GM19193 (cell line): Measurements from ENCODE around the gene BBS9.
A peak's percentile ranks its signal among the peaks of the same experiment; 100 is the strongest.

Experiments used
- POLR2A ChIP-seq: IDR thresholded peaks from 4 replicates; pipeline ENCODE4 v1.6.1; 2011; ENCODE audit not compliant: insufficient read depth, insufficient read length; ENCODE audit errors: extremely low read depth

The BBS9 gene

DNA sequence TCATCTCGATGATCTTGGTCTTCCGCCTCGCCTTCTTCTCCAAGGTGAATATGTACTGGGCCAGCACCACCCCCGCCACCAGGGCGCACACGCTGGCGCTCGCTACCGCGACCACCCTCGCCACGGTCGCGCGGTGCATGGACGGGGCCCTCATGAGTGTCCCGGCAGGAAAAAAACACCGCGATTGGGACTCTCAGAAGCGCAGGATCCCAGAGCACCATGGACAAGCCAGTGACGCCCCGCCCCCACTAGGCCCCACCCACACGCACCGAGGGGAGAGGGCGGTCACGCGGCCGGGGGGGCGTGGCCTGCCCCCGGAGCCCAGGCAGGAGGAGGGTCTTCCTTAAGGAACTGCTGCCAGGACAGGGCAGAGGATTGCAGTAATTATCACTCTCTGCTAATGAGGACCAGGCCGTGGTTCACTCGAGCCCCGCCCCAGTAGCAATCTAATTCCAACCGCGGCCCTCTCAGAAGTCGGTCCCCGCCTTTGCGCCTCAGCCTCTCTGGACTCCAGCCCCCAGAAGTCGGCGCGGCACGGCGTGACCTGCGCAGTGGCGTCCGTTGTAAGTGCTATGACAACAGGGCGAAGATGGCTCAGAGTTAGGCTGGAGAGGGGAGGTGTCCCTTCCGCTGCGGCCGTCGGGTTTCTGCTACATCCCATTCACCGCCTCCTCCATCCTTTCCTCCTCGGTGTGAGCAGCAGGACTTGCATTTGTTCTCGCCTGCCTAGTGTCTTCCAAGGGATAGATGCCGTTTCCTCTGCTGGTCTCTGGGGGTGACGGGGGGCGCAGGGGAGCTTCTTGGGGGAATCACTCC is at the start of gene BBS9:
TSS of gene BBS9 (plus strand) at position 575 of the 816 bp plus-strand sequence. CDS start 16,689 bp downstream, outside the sequence.
- peak; percentile 56 for TF ChIP-seq POLR2A

DNA sequence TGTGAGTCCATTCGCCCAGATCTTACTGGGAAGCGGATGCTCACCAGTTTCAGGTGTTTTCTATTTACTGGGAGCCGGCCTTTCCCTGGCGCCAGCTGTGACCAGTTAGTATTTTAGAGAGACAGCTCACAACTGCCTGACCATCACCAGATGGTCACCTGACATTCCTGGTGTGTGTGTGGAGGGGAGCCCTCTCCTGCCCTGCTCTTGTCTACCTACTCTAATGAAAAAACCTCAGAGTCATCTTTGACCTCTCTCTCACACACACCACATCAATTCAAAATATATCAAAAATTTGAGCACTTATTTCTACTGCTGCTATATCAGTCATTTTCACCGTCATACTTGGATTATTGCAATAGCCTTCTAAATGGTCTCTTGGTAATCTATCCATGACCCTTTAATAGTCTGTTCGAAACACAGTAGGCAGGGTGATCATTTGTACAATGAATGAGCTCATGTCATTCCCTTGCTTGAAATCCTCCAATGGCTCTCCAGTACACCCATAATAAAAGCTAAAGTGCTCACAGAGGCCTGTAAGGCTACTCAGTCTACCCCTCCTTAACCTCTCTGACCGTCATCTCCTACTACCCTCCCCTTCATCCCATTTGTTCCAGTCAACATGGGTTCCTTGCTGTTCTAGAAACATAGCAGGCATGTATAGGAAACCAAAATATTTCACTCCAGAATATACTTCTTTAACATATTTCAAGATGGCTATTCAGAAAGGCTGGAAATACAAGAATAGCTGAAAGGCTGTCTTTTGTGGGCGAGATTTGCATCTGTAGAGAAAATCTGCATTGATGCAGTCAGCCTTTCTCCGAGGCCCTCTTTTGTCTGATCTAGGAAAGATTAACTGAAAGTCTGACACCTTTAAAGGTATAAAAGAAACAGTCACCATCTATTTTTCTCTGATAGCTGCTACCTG is 49.3 kb upstream of the BBS9 start:
- TF ChIP-seq POLR2A: no peak

DNA sequence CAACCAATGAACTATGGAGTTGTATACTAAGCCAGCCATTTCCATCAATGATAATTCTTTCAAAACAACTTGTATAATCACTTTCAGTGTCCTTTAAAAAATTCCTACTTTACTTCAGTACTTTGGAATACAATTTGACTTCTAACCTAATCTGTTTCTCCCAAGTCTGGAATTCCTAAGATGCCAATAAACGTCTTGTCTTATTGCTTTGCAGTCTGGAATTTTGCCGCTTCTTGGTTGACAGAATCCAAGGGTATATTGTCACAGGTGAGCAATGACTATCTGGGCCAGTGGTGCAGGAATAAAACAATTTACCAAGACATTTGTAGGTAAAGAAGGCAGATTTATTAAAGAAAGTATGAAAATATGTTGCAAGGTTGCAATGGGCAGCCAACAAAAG is 42.0 kb upstream of the BBS9 start:
- no peak for TF ChIP-seq POLR2A

DNA sequence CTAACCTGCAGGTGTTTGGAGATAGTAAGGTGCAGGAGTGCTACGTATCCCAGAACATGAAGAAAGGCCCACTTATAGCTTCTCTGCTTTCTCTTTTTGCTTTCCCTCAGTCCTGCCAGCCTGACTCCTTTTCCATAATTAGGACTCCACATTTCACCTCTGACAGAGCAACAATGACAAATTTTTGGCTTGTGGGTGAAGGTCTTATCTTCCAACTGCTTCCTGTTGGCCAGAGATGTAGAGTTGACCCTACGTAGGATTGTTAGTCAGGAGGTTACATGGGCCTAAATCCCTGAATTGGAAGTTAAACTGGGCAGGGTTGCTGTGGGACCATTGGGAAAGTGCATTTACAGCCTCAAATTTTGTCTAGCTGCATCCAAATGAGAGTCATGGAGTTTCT is 41.5 kb upstream of the BBS9 start:
- no peak for TF ChIP-seq POLR2A

DNA sequence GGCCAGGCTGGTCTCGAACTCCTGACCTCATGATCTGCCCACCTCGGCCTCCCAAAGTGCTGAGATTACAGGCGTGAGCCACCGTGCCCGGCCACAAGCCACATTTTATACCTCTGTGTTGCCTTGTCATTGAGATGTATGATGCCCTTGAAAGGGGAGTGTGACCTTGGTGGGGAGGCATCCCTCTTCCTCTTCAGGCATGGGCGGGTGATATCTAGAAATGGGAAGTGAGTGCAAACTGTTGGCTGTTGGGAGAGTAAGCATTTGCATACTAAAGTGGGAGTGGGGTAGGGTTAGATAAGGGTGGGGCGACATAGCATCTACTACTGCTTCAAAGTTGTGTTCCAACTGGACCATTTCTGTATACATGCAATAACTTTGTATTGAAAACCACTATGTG is 40.2 kb upstream of the BBS9 start:
- no peak for TF ChIP-seq POLR2A

DNA sequence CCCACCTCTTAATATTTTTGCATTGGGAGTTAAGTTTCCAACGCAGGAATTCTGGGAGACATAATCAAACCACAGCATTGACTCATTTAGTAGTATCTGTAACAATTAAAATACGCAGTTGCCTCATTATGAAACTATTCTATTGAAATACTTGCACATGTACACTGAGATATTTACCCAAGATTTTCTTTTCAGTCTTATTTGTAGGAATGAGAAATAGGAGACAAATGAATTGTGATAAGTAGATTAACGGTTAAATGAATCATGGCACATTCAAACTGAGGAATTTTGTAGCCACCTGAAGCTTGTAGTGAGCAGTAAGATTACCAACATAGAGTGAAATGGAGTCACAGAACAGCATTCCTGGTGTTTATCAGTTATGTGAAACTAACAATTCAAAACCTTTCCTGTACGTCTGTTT is 38.2 kb upstream of the BBS9 start:
- TF ChIP-seq POLR2A: no peak

DNA sequence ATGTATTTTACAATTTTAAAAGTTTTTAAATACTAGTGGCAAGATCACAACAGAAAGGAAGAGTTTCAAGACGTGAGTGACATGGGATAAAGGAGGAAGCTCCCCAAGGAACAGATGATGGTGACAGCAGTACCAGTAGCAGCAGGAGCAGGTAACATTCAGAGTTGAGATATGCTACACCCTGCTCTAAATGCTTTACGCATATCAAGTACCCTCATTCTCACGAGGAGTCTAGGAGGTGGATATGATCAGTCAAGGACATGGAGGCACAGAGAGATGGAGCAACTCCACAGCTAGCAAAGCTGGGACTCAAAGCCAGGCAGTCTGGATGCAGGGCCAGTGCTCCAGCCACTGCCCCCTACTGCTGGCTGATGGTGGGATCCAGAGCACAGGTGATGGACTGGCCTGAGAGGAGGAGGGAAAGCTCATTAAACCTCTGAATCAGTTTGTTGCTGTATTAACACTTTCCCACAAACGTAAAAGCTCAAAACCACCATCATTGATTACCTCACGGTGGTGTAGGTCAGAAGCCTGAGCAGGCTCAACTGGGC is 37.6 kb upstream of the BBS9 start:
- no peak for TF ChIP-seq POLR2A

DNA sequence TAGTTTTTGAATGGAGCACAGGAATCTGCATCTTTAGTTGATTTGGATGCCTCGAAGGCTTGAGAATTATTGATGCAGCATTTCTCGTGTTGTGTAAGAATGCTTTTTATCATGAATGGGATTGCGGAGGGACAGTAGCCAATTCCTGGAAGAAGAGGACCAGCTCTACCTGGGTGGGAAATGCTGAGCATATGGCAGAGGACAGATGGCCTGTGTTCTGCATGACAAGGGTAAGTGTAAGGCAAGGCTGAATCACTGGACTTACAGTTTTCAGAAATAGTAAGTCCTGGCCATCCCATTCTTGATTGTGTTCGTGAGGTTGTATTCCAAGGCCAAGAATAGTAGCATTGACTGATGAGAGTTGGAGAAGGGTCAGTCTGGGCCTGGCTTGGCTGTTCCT is 36.1 kb upstream of the BBS9 start:
- no peak for TF ChIP-seq POLR2A

DNA sequence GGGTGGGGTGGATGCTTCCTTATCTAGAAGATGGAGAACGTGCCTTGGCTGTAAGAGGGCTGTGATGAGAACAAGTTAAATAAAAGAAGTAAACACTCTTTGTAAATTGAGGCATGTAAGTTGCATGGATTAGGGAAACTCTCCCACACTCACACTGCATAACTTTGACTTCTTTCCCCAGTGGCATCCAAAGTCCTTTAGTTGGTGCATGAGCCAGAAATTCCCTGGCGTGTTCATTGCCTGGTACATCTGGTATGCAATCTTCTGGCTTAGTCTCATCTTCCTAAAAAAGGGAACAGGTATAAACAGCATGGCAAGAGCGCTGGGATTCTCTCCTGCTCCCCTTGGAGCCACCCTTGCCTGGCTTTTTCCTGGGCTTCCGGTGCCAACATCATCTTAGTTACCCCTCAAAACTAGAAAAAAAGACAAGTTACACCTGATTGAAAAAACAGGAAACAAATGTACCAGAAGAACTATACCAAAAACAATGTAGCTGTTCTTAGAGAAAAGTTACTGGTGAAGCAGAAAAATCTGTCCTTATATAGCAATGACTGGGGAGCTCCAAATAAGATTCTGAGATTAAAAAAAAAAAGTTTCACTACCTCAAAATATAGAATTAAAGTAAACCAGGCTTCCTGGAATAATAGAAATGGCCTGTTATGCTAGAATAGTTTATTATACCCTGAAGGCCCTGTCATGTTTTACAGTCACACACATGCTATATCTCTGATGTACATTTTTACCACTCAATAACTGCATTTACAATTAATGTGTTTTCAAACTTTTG is 30.0 kb upstream of the BBS9 start:
- TF ChIP-seq POLR2A: no peak

DNA sequence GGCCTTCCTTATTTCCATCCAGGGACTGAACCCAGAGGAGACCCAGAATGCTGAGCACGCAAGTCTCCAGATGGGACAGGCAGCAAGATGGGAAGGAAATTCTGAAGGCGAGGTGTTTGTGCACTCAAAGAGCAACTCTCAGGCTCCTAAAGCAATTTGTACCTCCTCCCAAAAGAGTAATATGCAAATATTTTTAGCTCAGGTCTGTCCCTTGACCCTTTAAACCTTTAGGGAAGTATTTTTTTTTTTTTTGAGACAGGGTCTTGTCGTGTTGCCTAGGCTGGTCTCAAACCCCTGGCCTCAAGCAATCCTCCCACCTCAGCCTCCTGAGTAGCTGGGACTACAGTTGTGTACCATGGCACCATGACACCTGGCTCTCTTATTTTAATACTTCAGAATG is 28.6 kb upstream of the BBS9 start:
- TF ChIP-seq POLR2A: no peak

DNA sequence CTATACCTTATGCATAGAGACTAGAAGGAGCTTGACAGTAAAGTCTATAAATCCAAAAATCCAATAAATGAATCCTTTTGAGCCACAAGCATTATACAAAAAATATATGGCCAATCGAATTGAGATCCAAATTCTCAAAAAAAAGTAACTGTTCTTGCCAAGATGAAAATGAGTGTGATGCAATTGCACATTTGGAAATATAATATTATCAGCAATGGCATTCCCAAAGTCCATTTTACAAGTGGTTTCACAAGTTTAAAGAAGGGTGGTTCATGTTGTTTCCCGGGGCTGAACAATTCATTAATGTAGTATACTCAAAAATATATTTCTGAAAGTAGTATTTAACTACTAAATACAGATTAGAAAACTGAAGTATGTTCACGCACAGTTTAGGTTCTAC is 27.5 kb upstream of the BBS9 start:
- TF ChIP-seq POLR2A: no peak

DNA sequence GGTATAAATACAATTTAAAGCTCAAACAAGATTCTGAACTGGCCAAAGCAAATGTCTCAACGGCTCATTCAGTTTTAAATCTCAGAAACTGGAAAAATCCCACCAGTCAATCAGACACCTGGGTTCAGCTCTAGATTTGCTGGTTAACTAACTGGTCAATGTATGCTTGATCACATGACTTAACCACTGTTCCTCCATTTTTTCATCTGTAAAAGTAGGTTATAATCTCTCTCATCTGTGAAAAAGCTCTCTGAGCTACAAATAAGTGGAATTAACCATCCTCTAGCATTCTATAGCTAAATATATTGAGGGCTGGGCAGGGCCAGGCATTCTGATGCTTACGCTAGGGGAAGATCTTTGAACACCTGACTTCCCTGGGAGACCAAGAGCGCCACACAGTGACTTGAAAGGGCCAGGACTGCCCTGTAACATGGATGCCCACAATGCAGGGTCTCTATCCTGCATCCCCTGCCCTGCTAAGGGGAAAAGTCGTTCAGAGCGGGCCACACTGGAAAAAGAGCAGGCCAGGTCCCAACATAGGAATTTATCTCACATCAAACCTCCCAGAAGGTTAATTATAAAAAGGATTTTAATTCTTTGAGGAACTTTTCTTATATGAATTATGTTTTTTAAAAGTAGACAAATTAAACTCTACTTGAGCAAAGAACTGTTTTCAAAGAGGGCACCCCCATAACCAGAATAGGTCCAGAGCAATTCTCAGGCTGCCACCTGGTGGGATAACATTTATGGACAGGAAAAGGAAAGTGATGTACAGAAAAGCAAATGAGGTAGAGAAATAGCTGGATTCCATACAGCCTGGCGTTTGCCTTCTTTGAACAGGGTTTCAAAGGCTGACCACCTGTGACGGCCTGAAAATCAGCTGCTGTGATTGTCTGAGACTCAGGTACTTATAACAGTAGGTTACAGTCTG is 22.0 kb upstream of the BBS9 start:
- TF ChIP-seq POLR2A: no peak

DNA sequence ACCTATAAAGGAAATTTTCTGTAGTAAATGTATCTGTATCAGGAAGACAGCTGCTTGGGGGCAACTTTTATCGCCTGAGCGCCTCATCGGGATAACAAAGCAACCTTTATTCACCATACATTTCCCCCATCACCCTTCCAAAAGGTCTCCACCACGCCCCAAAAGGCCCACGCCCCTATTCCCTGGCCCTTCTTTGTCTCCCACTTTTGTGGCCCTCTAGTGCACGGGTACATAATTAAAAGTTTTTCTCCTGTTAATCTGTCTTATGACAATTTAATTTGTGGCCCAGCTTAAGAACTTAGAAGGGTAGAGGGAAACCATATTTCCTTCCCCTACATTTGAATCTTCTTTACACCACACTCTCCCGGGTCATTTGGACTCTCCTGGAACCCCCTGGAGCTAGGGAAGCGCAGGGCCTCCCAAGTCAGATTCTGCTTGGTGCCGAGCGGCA is 20.8 kb upstream of the BBS9 start:
- TF ChIP-seq POLR2A: no peak

DNA sequence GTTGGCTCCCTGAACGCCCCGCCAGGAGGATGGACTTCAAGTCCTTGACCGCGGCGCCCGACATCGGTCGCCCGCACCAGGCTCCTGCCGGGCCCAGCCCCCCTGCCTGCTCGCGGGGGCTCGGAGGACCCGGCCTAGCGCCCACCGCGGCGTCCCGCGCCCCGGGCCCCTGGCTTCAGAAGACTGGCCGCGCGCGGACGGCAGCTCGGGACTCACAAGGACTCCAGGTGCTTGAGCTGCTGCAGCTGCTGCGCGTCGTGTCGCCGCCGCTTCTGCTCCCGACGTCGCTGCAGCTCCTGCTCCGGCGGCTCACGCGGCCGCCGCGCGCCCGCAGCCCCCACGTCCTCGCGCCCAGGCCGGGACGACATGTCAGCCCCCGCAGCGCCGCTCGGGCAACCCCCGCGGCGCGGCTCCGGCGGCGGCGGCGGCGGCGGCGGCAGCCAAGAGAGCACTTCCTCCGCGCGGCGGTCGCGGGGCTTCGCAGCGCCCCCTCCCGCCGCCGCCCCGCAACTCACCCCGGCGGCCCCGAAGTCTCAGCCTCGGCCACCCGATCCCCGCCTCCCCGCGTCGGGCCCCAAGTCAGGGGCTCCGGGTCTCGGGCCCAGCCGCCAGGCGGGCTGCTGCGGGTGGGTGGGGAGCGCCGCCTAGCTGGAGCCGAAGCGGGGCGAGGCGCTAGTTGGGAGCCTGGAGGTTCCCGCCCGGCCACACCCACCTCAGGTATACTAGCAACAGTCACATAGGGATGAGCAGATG is 20.2 kb upstream of the BBS9 start, which contains the start of gene RP9:
TSS of gene RP9 (minus strand) at position 400 of the 753 bp plus-strand sequence. CDS start at position 368, 32 bp downstream.
- TF ChIP-seq POLR2A: peak; percentile 79
